ENCODE data around the gene PLXND1.

Gene PLXND1

GRCh38 chr3:129626744-129627349 lies 20.4 kb upstream of the PLXND1 start:
- peak; percentile 56 for DNase-seq (ENCODE audit: low read depth)

GRCh38 chr3:129625072-129625874 lies 18.8 kb upstream of the PLXND1 start:
- no peak for DNase-seq (ENCODE audit: low read depth)

- DNase-seq (ENCODE audit: low read depth) = no peak
Observed at GRCh38 chr3:129624347-129625071, 18.0 kb upstream of the PLXND1 start.

GRCh38 chr3:129623447-129624118 lies 17.1 kb upstream of the PLXND1 start:
- no peak for DNase-seq (ENCODE audit: low read depth)

GRCh38 chr3:129622933-129623332 lies 16.5 kb upstream of the PLXND1 start:
- DNase-seq (ENCODE audit: low read depth) = no peak

- DNase-seq (ENCODE audit: low read depth) = no peak
Observed at GRCh38 chr3:129622226-129622874, 15.9 kb upstream of the PLXND1 start.

GRCh38 chr3:129621626-129622225 lies 15.2 kb upstream of the PLXND1 start:
- no peak for DNase-seq (ENCODE audit: low read depth)

GRCh38 chr3:129620828-129621559 lies 14.5 kb upstream of the PLXND1 start:
- DNase-seq (ENCODE audit: low read depth) = no peak

GRCh38 chr3:129619726-129620162 lies 13.3 kb upstream of the PLXND1 start:
- DNase-seq (ENCODE audit: low read depth) = no peak

GRCh38 chr3:129618901-129619671 lies 12.6 kb upstream of the PLXND1 start:
- DNase-seq (ENCODE audit: low read depth) = no peak

GRCh38 chr3:129618186-129618820 lies 11.8 kb upstream of the PLXND1 start:
- no peak for DNase-seq (ENCODE audit: low read depth)

GRCh38 chr3:129617381-129618185 lies 11.1 kb upstream of the PLXND1 start:
- no peak for DNase-seq (ENCODE audit: low read depth)

GRCh38 chr3:129616713-129617112 lies 10.2 kb upstream of the PLXND1 start:
- no peak for DNase-seq (ENCODE audit: low read depth)

GRCh38 chr3:129616291-129616690 lies 9.8 kb upstream of the PLXND1 start:
- DNase-seq (ENCODE audit: low read depth) = no peak

- no peak for DNase-seq (ENCODE audit: low read depth)
Observed at GRCh38 chr3:129615751-129616281, 9.3 kb upstream of the PLXND1 start.

- no peak for DNase-seq (ENCODE audit: low read depth)
Observed at GRCh38 chr3:129614927-129615363, 8.5 kb upstream of the PLXND1 start.

GRCh38 chr3:129614435-129614834 lies 8.0 kb upstream of the PLXND1 start:
- DNase-seq (ENCODE audit: low read depth) = no peak

- DNase-seq (ENCODE audit: low read depth) = no peak
Observed at GRCh38 chr3:129613367-129613740, 6.9 kb upstream of the PLXND1 start.

Measured in activated gamma-delta T cell treated with anti-CD3 and anti-CD28 coated beads, Interleukin-2, amount 50 U/mL, for 16 hours (primary cell).